Measurements from ENCODE around the gene DGKH. TPM values are rescaled to one million over a fixed set of nuclear protein-coding genes. Genes with fewer than 3 reads are reported as not detected.

DGKH gene
- total RNA-seq, 4 donors from 2014 or later, result 15.0 to 20.8 (median 17.1) TPM

DNA sequence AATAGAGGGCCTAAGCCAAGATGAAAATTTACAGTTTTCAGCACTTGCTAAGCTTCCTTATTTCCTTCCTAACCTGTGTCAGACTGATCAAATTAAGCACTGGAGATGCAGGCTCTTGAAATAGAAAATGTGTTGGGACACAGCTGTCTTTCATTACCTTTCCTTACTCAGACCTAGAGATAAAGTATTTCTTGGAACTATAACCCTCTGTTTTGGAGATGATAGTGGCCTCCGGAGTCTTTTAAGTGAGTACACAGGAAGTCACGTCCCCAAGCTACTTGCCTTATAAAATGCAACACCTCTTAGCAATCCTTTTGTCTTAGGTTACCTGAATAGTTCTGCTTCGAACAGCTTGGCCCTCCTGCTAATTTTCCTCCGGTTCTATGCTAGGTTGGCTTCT is 211.1 kb downstream of the DGKH start:
- Histone ChIP-seq H3K36me3 (no peaks in the 10 kb centered on the region), H3K4me1 (no peaks in the 10 kb centered on the region), H3K27me3 (peaks cover 0 to 9% (median 0%) of the 10 kb centered on the region in 4 donors), H3K4me3 (no peak overlapping the region), H3K9me3 (no peaks in the 10 kb centered on the region), H3K27ac (replicated peaks in 1 of 4) (no peak overlapping the region)
- intact Hi-C loops (cut with DNase I), result no loop called here
- TF ChIP-seq POLR2A (IDR thresholded peaks at IDR 0.05; ENCODE audit: low read depth) (no peak), POLR2AphosphoS5 (IDR thresholded peaks at IDR 0.05) (no peak), CTCF (IDR thresholded peaks at IDR 0.05) (no peak), EP300 (IDR thresholded peaks at IDR 0.05) (no peak)
- WGBS, result 94% methylated on average over 4 of the region's 4 CpGs
- DNase-seq (ENCODE audit: extremely low spot score), result no peak

- TF ChIP-seq POLR2A (IDR thresholded peaks at IDR 0.05; ENCODE audit: low read depth) (no peak), EP300 (IDR thresholded peaks at IDR 0.05) (no peak), POLR2AphosphoS5 (IDR thresholded peaks at IDR 0.05) (no peak), CTCF (IDR thresholded peaks at IDR 0.05) (no peak)
- Histone ChIP-seq H3K4me3 (no peak overlapping the region), H3K36me3 (no peaks in the 10 kb centered on the region), H3K9me3 (no peaks in the 10 kb centered on the region), H3K4me1 (no peaks in the 10 kb centered on the region), H3K27ac (replicated peaks in 1 of 4) (no peak overlapping the region), H3K27me3 (peaks cover 0 to 9% (median 0%) of the 10 kb centered on the region in 4 donors)
- DNase-seq (ENCODE audit: extremely low spot score), result no peak
- WGBS, result 83% methylated on average over 8 of the region's 8 CpGs
- intact Hi-C loops (cut with DNase I), result no loop called here
Measured at GRCh38 chr13:42260903-42261654, 212.6 kb downstream of the DGKH start.

DNA sequence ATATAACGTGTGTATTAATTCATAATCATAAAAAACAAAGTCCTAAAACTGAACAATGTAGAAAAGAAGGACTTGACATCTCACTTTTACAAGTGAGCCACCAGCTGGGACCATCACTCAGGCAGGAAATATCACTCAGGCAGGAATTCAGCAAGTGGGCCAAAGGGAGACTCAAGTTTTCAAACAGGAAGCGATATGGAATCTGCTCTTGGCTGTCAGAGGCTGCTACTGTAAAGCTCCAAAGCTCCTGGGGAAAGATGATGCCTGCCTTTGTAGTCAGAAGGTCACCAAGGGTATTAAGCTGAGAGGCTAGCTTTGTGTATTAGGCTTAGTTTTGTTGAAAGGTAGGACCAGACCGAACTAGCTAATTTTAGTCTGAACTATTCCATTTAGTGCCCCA is 218.0 kb downstream of the DGKH start:
- WGBS, result 41% methylated on average over 3 of the region's 3 CpGs
- intact Hi-C loops (cut with DNase I), result no loop called here
- H3K36me3 ChIP-seq, result no peaks in the 10 kb centered on the region
- H3K4me1 ChIP-seq, result peaks cover 0 to 9% (median 7%) of the 10 kb centered on the region in 4 donors
- H3K9me3 ChIP-seq, result no peaks in the 10 kb centered on the region
- no peak overlapping the region for H3K27ac ChIP-seq (replicated peaks in 1 of 4)
- peaks cover 0 to 9% (median 2%) of the 10 kb centered on the region in 4 donors for H3K27me3 ChIP-seq
- TF ChIP-seq POLR2AphosphoS5 (IDR thresholded peaks at IDR 0.05), result no peak
- TF ChIP-seq POLR2A (IDR thresholded peaks at IDR 0.05; ENCODE audit: low read depth), result no peak
- TF ChIP-seq EP300 (IDR thresholded peaks at IDR 0.05), result no peak
- TF ChIP-seq CTCF (IDR thresholded peaks at IDR 0.05), result no peak
- no peak overlapping the region for H3K4me3 ChIP-seq
- no peak for DNase-seq (ENCODE audit: extremely low spot score)

DNA sequence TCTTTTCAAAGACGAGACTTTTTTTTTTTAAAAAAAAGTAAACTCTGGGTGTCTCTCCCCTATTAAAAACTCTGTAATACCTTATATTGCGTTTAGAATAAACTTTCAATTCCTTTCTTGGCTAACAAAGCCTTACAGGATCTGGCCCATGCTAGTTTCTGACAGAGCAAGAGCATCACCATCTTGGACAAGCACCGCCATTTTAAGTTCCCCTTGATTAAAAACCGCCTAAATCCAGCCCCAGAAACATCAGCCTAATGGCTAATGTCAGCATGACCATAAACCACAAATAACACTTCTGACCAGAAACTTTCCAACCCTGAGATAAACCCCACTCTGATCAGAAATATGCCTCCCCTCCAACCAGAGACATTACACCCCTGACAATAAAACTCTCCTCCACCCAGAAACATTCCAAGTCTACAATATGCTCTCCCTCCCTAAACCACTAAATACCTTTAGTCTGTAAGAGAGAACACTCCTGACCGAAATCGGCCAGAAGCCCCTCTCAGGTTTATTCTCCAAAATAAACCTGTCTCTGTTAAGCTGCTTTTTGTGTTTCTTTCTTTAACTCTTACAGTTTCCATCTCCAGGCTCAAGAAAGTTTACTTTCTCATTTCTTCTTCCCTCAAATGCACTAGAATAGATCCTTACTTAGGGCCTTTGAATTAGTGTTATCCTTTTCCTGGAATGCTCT is 221.9 kb downstream of the DGKH start:
- intact Hi-C loops (cut with DNase I), result no loop called here

More for the DNA sequence above, 221.9 kb downstream of the DGKH start:
- peaks cover 7 to 30% (median 26%) of the 10 kb centered on the region in 4 donors for H3K4me1 ChIP-seq
- H3K27ac ChIP-seq (replicated peaks in 1 of 4), result no peak overlapping the region
- no peak for DNase-seq (ENCODE audit: extremely low spot score)
- H3K36me3 ChIP-seq, result no peaks in the 10 kb centered on the region
- TF ChIP-seq EP300 (IDR thresholded peaks at IDR 0.05) (no peak), POLR2AphosphoS5 (IDR thresholded peaks at IDR 0.05) (no peak), POLR2A (IDR thresholded peaks at IDR 0.05; ENCODE audit: low read depth) (no peak), CTCF (IDR thresholded peaks at IDR 0.05) (no peak)
- 96% methylated on average over 6 of the region's 6 CpGs for WGBS
- H3K4me3 ChIP-seq, result no peak overlapping the region
- H3K27me3 ChIP-seq, result peaks cover 0 to 4% (median 0%) of the 10 kb centered on the region in 4 donors
- H3K9me3 ChIP-seq, result no peaks in the 10 kb centered on the region

Data from esophagus muscularis mucosa (tissue), 4 donors.